HG02759 (cell line): ENCODE measurements around the gene TTC7B.
A peak's percentile ranks its signal among the peaks of the same experiment; 100 is the strongest.

Experiments
- ATAC-seq: cut with Tn5 transposase; IDR thresholded peaks from one replicate; pipeline ENCODE4 v1.9.1; 2021; ENCODE audit warnings: mild to moderate bottlenecking, moderate library complexity; ENCODE audit not compliant: unreplicated experiment

The TTC7B gene

GRCh38 chr14:90777830-90778485 lies 38.3 kb downstream of the TTC7B start:
- no peak for ATAC-seq

- ATAC-seq, result no peak
These were observed 38.9 kb downstream of the TTC7B start for GRCh38 chr14:90777358-90777757.

GRCh38 chr14:90775441-90775840 lies 40.8 kb downstream of the TTC7B start:
- ATAC-seq, result no peak

GRCh38 chr14:90774316-90774715 lies 41.9 kb downstream of the TTC7B start:
- no peak for ATAC-seq

DNA sequence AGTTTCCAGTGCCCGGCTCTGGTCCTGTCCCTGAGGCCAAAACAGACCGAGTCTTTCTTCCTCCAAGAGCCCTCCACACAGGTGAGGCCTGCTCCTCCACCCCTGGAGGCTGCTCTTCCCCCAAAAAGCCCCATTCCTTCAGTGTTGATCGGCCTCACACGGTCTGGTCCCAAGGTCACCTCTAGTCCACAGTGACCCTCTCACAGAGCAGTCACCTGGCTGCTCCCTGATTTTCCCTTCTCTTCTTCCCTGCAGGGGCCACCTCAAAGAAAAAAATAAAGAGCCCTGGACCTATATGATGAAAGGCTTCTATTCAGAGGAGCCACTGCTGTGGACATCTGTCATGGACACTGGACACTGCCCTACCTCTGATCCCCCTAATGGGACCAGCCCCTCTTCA lies 42.5 kb downstream of the TTC7B start:
- ATAC-seq, result no peak

GRCh38 chr14:90773196-90773486 lies 43.1 kb downstream of the TTC7B start:
- no peak for ATAC-seq

DNA sequence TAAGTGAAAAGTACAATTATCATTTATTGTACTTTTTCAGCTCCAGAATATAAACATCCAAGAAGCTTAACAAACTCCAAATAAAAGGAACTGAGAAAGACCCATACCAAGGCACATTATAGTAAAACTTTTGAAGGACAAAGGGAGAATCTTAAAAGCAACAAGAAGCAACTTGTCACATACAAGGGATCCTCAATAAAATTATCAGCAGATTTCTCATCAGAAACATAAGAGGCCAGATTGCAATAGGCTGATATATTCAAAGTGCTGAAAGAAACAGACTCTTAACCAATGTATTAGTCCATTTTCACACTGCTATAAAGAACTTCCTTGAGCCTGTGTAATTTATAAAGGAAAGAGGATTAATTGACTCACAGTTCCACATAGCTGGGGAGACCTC lies 48.3 kb downstream of the TTC7B start:
- ATAC-seq, result no peak

GRCh38 chr14:90760591-90761316 lies 55.5 kb downstream of the TTC7B start:
- ATAC-seq, result no peak

DNA sequence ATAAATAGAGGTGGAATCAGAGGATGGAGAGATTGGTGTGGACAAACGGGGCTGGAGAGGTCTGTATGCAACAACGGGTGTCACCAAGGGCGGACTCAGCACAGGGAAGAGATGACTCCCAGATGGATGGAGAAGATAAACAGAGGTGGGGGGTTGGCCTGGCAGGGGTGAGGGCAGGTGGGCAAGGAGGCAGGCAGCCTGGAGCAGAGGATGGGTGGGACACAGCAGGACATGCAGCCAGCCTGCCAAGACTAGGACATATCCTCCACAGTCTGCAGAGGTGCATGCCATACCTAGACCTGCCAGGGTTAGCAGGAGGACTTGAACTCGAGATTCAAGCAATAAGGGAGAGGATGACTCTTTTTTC lies 56.2 kb downstream of the TTC7B start:
- ATAC-seq, result no peak

- peak; percentile 36 for ATAC-seq
These were observed 56.7 kb downstream of the TTC7B start for GRCh38 chr14:90759370-90760077.

GRCh38 chr14:90758959-90759358 lies 57.3 kb downstream of the TTC7B start:
- ATAC-seq, result no peak

DNA sequence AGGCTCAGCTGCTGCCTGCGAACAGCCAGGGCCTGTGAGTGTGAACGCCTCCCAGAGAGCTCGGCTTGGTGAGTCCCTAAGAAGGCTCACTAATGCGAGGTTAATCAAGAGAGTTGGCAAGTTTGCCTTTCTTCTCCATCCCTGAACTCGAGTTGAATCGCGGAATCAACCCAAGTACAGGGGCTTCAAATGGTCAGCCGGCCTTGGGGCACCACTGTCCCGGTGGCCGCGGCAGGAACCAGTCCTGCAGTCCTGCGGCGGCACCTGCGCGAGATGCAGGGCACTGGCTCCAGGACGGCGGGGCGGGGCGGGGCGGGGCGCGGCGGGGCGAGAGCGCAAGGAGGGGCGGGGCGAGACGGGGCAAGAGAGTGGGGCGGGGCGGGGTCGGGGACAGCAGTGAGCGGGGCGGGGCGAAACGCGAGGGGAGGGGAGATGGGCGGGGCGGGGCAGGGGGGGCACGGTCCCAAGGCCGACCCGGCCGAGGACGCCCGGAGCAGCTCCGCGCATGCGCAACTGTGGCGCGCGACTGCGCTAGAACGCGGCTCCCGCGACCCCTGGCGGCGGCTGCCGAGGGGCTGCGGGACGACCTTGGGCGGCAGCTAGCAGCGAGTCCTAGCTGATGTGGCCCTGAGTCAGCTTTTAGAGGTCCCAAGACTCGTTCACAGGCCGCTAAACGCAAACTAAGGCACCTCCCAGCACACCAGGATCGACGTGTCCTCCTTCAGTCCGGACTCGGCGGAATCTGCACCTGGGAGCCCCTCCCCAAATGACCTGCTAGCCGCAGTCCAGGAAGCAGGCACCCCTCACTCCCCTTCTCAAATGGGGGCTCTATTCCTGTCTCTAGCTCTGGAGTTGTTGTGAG lies 58.0 kb downstream of the TTC7B start:
- ATAC-seq, result peak; percentile 93

DNA sequence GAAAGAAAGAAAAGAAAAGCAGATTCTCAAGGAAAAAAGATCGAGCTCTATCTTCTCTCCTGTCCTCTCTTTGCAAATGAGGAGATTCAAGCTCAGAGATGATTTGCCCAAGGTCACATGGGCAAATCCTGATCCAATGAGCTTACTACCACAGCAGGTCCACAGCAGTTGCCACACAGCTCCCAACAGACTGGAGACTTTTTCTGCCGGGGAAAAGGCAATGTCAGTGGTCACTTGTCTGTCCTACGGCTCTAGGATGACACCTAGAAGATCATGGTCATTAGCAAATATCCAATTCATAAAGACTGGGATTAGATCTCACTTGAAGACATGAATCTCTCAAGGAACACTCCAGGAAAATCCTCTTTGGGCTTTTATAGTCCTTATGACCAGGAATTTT lies 58.8 kb downstream of the TTC7B start:
- no peak for ATAC-seq

DNA sequence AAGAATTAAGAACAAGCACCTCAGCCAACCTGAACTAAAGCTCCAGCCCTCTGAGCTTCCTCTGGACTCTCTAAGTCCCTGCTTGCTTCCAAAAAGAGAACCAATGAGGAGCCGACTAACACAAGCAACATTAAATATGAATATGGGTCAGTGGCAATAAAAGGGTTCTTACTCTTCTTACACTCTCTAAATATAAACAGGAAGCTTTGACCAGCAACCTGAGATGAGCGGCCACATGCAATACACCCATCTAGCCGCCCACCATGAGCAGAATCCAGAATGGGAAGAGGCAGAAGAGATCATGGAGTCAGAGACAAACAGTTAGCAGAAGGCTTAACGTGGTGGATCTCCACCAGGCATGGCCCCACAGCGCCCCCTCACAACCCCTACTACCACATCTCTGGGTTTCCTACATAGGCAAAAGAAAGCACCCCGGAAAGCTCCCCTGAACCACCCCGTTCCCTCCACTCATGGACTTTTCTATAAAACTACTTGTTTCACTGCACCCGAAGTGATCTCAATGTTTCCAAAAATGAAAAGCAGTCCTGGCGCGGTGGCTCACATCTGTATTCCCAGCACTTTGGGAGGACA lies 59.4 kb downstream of the TTC7B start:
- no peak for ATAC-seq

DNA sequence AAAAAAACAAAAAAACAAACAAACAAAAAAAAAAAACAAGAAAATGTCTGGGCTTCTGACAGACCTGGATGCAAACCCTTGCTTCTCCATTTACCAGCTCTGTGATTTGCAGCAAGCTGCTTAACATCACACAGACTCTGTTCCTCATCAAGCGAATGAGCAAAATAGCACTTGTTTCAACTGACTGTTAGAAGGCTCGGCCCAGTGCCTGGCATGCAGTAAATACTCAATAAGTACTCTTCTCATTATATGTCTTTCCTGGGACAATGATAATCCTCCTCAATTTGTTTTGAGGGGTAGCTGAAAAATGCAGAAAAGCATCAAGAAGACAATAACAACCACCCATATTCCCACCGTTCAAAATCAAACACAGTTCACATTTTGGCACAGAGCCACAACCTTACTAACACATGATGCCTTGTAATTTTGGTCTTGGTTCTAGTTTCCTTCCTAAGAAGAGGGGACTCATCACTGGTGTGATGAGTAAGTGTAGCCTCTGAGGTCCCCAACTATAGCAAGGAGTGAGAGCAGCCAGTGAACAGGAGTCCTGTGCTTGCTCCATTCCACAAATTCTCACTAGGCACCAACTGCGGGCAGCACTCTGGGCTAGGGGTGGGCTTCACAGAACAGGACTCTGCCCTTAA lies 60.4 kb downstream of the TTC7B start:
- ATAC-seq, result no peak

GRCh38 chr14:90753456-90754005 lies 62.7 kb downstream of the TTC7B start:
- no peak for ATAC-seq

- ATAC-seq, result no peak
These were observed 65.5 kb downstream of the TTC7B start for GRCh38 chr14:90750701-90751100.

DNA sequence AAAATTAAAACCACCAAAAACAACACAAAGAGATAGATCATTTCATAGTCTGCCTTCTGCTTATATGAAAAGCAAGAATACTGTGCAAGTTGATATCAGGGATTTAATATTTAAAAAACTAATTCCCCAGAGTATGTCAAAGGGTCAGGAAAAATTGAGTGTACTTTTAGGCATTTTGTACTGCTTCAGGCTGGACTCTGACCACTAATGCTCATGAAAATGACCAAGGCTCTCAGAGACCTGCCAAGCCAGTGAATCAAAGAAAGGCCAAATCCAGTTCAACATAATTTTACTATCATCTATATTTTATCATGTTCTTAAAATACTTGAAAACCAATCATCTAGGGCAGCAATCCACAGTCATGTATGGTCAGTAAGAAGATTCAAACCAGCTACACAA lies 66.0 kb downstream of the TTC7B start:
- no peak for ATAC-seq

- ATAC-seq, result no peak
These were observed 68.3 kb downstream of the TTC7B start for GRCh38 chr14:90747909-90748308.

GRCh38 chr14:90743826-90744225 lies 72.4 kb downstream of the TTC7B start:
- ATAC-seq, result no peak
